HL-60/S4 treated with phorbol 12-myristate 13-acetate at 8.2 ng/mL for 4 days and 3 days (cell line): ENCODE measurements around the gene GRWD1.

Experiments
- in situ Hi-C: fragments of 300-500 bp; cut with MboI; formaldehyde crosslinking; loops from 2 replicates; pipeline ENCODE4 v1.15.0; 2022; ENCODE audit warnings: low sequenced_read_pairs

GRWD1 gene

DNA sequence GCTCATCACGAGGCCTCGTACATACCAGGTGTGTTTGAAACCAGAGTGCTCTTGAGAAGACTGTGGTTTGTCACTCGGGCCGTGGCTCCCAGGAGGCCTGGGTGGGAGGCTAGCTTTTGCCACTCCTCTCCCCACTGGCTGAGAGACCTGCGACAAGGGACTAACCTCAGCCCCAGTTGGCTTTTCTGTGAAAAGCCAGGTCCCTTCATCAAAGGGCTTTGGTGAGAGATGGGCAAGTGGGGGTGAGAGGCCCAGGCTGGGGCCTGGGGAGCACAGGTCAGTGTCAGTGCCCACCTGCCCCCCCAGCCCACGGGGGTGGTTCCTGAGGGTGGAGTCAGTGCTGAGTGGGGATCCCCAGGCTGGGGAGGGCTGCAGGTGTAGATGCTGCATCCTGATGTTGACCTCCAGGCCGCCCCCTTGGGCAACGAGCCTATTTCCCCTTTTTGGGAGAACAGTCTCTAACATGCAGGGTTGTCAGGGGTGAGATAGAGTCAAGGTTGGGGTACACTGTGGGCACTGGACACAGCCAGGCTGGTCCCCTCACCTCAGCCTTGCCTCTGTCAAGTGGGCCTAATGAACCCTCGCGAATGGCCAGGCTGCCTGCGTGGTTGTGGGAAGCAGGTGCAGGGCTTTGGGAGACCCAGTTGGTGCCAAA is 10.3 kb downstream of the GRWD1 start:
- in situ Hi-C loops = no loop called here

DNA sequence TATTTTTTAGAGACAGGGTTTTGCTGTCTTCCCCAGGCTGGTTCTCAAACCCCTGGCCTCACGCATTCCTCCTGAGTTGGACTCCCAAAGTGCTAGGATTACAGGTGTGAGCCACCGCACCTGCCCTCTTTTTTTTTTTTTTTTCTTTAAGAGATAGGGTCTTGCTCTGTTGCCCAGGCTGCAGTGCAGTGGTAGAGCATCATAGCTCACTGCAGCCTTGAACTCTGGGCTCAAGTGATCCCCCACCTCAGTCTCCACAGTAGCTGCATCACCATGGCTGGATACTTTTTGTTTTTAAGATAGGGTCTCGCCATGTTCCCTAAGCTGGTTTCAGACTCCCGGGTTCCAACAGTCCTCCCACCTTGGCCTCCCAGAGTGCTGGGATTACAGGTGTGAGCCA is 11.1 kb downstream of the GRWD1 start:
- in situ Hi-C loops = no loop called here

DNA sequence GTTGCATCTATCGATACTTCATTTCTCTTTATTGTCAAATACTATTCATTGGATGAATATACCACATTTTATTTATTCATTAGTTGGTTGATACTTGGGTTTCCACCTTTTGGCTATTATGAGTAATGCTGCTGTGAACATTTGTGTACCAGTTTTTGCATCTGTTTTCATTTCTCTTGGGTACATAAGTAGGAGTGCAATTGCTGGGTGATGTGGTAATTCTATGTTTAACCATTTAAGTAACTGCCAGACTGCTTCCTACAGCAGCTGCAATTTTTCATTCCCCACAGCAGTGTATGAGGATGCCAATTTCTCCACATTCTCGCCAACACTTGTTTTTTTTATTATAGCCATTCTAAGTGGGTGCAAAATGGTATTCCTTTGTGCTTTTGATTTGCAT is 12.2 kb downstream of the GRWD1 start:
- in situ Hi-C loops = no loop called here

DNA sequence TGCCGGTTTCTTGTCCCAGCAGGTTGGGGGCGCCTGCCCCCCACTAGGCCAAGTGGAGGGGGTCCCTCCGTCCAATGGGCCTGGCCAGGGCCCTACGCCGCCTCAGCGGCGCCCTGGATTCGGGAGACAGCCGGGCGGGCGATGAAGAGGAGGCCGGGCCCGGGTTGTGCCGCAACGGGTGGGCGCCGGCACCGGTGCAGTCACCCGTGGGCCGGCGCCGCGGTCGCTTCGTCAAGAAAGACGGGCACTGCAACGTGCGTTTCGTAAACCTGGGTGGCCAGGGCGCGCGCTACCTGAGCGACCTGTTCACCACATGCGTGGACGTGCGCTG is 15.8 kb downstream of the GRWD1 start:
- in situ Hi-C loops = no loop called here

DNA sequence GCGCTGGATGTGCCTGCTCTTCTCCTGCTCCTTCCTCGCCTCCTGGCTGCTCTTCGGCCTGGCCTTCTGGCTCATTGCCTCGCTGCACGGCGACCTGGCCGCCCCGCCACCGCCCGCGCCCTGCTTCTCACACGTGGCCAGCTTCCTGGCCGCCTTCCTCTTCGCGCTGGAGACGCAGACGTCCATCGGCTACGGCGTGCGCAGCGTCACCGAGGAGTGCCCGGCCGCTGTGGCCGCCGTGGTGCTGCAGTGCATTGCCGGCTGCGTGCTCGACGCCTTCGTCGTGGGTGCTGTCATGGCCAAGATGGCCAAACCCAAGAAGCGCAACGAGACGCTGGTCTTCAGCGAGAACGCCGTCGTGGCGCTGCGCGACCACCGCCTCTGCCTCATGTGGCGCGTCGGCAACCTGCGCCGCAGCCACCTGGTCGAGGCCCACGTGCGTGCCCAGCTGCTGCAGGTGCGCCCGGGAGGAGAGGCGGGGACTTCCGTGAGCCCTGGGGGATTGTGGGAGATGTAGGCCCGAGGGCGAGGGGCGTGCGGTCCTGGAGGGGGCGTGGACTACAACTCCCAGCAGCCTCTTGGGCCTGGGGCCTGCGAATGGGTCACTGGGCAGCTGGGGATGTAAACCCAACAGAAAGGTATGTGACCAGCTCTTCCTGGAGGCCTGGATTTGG is 16.3 kb downstream of the GRWD1 start:
- in situ Hi-C loops = no loop called here

DNA sequence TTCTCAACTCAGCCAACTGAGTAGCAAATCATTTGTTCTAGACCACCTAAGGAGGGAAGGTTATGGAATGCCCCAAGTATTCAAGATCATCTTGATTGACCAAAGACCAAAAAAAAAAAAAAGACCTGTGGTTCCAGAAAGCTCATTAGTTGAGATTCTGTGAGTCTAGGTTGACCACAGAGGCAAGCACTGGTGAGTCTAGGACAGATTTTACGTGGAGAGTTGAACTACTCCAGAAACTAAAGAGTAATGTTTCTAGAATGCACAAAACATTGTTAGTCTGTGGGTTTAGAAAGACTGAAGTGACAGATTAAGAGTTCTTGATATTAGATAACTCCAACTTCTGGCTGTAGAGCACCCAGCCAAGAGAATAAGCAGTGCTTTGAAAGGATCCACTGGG is 19.4 kb downstream of the GRWD1 start:
- in situ Hi-C loops = no loop called here

DNA sequence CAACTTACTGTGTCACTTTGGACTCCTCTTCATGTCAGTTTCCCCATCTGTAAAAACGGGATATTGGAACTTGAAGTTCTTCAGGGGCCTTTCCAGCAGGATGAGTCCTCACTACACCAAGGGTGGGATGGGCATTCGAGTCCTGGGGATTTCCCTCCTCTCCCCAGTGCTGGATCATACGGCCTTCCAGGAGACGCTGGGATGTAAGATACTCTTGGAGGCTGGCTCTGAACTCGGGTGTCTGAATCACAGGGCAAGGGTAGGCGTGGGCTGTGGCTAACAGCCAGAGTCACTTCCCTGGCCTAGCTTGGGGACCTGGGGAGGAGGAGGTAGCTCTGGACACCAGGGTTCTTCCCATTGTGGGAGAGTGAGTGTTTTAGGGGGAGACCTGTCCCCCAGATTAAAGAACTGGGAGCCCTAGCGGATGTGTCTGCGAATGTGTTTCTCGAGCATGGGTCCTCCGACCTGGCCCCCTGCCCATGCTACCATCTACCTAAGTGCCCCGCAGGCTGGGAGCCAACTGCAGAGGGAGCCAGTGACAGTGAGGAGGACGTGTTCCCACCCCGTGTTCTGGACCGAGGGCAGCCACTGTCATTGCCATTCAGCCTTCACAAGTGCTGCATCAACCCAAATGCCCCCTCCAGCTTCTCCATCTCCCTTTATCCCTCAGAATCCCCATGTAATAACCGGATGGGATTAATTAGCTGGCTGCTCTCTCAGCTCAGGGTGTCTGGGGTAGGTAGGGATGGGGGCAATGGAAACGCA is 21.0 kb downstream of the GRWD1 start:
- in situ Hi-C loops = no loop called here

DNA sequence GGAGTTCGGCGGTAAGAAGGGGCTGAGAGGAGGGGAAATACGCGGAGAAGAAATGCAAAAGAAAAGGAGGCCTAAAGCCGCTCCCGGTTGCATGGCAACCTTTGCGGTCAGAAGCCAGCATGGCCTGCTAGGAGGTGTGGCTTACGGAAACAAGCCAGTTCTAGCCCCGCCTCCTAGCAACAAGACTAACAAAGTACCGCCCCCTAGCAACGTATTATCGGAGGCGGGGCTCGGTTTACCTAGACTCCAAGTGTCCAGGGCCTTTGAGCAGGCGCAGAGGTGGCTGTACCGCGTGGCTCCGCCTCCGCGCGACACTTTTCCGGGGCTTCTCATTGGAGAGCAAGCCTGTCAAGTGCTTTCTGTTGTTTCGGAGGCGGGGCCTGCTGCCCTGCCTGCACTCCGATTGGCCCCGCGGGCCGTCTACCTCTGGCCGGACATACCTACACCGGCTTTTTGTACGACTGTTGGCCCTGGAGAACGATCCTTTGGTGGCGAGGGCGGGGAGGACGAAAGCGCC is 23.0 kb downstream of the GRWD1 start:
- in situ Hi-C loops = no loop called here

DNA sequence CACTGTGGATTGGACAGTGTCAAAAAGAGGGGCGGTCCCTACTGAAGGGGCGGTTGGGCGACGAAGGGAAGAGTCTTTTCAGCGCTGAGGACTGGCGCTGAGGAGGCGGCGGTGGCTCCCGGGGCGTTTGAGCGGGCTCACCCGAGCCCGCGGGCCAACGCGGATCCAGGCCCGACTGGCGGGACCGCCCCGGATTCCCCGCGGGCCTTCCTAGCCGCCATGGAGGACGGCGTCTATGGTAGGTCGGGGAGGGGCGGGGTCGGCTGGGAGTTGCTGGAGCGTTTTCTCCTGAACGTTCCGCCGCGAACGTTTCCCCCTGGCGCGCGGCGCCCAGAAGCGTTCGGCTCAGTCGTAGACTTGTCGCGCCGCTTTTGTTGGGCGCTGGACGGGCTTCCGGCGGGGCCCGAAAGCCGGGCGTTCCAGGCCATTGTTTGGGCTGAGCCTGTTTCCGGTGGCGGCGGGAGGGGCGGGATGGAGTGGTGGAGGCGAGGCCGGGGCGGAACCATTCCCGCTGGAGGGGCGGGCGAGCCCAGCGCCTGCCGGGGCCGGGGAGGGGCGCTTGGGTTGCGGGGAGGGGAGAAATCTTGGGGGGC is 23.6 kb downstream of the GRWD1 start, which contains the start of gene CYTH2:
CYTH2 (plus strand) TSS at position 81 of the 593 bp plus-strand sequence; CDS start at position 220, 139 bp downstream.
- in situ Hi-C loops = no loop called here

DNA sequence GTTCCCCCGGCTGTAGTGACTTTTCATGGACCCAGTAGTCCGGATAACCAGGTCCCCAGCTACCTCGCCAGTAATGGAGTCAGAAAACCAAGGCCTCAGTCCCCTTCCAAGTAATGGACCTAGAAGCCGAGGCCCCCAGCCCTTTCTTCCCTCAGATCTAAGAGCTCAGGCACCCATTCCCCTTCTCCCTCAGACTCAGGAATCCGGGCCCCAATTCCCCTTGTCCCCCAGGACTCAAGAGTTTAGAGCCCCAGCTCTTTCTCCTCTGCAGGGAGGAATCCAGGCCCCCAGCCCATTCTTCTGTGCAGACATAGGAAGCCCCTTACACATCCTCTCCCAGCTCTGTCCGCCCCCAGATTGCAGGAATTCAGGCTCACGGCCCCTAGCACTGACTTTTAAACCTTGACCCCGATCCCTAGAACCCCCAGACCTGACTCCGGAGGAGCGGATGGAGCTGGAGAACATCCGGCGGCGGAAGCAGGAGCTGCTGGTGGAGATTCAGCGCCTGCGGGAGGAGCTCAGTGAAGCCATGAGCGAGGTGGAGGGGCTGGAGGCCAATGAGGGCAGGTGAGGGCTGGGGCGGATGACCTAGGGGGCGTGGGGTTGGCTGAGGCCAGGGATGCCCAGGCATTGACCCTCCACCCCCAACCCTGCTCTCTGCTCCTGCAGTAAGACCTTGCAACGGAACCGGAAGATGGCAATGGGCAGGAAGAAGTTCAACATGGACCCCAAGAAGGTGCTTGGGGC is 24.3 kb downstream of the GRWD1 start:
- in situ Hi-C loops = no loop called here

DNA sequence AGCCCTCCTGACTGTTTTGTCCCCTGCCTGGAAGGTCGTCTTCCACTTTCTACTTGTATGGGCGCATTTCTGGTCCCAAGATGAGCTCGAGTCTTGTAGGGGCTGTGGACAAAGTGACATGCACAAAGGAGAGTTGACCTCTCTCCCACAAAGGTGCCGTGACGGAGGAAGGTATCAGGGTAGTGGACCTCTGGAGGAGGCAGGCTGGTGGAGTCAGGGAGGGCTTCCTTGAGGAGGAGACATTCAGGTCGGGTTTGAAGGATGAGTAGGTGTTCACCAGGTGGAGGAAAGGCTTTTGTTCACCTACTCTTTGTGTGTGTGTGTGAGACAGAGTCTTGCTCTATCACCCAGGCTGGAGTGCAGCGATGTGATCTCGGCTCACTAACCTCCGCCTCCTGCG is 25.1 kb downstream of the GRWD1 start:
- in situ Hi-C loops = no loop called here

DNA sequence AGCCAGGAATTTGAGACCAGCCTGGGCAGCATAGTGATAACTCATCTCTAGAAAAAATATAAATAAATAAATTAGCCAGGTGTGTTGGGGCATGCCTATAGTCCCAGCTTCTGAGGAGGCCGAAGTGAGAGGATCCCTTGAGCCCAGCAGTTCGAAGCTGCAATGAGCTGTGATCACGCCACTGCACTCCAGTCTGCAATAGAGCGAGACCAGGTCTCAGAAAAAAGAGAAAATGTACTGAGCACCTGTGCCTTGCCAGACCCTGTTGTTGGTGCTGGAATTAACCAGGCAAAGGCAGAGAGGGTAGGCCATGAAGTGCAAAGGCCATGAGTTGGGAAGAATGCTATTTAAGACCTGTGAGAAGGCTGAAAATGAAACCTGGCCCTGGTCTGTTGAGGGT is 26.1 kb downstream of the GRWD1 start:
- in situ Hi-C loops = no loop called here

DNA sequence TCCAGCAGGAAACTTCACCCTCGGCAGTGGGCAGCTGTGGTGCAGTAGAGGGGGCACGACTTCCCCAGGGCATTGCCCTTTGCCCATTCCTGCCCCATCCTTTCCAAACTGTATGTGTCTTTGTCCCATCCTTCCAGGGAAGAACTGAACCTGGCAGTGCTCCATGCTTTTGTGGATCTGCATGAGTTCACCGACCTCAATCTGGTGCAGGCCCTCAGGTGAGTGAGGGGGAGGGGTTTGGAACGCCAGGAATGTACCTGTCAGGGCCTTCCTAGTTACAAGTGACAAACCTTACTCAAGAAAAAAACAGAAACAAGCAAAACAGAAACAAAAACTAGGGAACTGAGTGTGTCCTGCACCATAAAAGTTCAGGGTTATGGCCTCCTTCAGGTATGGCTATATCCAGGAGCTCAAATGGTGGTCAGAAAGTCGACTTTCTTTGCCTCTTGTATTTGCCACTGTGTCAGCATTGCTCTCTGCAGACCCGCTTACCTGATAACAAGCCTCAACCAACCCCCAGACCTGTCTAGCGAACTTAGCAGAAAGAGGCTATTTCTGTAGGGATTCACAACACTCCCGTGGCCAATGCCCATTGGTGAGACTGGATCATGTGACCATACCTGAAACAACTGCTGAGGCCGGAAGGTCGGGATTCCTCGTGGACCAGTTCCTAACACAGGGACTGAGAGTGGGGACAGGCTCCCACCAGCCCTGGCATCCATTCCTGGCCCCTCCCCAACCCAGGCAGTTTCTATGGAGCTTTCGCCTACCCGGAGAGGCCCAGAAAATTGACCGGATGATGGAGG is 27.6 kb downstream of the GRWD1 start:
- in situ Hi-C loops = no loop called here

DNA sequence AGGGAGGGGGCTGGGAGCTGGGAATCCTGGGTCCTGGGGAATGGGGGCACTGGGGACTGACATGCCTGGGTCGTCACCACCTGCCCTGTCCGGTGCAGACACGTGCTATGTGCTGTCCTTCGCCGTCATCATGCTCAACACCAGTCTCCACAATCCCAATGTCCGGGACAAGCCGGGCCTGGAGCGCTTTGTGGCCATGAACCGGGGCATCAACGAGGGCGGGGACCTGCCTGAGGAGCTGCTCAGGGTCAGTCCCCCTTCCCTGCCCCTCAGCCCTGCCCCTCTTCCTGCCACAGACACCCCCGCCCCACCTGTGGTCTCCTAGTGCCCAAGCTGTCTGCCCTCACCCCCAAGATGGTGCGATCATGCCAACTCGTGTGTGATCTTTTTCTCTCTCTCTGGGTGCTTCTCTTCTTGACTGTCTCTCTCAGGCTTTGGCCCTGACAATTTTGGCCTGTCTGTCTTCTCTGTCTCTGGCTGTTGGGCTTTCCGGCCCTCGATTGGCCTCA is 28.4 kb downstream of the GRWD1 start:
- in situ Hi-C loops = no loop called here

DNA sequence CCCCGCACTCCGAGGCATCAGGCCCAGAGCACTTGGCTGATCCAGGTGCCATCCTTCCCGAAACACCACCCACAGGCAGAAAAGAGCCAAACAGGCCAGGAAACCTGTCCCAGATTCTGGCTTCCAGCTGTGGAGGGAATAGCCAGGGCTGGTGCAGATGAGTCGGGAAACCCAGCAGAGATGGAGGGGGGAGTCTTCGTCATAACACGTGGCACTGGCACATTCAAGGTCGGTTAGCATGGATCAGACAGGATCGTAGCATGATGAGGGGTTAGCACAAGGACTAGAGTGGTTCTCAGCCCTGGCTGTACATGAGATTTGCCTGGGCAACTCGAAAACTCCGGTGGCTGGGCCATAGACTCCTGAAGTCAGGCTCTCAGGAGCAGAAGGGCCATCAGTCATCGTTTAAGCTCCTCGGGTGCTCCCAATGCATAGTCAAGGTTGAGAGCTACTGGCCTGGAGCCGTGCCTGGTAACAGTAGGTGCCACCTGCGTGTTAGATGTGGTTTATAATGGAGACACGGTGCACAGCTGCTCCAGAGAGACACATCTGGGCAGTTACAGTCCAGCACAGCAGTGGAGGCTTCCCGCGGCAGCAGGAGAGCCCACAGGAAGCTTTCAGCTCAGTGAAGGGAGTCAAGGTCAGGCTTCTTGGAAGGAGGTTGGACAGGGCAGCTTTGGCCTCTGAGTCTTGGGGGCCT is 29.7 kb downstream of the GRWD1 start:
- in situ Hi-C loops = no loop called here

DNA sequence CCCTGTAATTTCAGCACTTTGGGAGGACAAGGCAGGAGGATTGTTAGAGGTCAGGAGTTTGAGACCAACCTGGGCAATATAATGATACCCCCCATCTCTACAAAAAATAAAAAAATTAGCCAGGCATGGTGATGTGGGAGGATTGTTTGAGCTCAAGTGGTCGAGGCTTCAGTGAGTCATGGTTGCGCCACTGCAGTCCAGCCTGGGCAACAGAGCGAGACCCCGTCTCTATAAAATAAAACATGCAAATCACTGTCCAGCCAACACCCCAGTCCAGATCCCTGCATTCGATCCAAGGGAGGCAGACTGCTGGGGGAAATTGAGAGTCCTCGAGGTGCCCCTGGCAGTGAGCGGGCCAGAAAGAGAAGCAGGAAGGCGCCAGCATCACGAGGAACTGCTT is 30.4 kb downstream of the GRWD1 start:
- in situ Hi-C loops = no loop called here

DNA sequence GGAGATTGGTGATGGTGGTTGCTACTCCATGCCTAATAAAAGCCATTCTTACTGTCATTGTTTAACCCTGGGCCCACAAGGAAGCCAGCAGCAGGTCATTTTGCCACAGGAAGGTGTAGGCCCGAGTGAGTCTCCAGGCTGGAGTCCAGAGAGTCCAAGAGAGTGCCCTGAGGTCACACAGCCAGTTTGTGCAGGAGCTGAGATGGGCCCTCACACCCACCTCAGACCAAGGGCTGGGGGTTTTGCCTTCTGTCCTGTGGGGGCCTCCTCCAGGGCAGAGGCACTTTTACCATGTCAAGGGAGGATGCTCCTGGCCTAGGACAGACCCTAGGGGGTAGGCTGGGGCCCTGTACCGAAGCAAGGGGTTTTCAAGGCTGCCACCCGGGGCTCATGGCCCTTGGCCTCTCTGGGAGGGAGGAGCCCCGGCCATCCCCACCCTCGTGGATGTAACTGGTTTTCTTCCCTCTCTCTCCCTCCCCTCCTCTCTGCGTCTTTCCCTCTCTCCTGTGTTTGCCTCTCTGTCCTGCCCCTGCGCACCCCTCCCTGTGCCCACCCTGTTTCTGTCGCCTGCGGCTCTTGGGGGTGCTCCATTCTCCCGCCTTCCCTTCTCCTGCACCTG is 31.4 kb downstream of the GRWD1 start:
- in situ Hi-C loops = no loop called here

DNA sequence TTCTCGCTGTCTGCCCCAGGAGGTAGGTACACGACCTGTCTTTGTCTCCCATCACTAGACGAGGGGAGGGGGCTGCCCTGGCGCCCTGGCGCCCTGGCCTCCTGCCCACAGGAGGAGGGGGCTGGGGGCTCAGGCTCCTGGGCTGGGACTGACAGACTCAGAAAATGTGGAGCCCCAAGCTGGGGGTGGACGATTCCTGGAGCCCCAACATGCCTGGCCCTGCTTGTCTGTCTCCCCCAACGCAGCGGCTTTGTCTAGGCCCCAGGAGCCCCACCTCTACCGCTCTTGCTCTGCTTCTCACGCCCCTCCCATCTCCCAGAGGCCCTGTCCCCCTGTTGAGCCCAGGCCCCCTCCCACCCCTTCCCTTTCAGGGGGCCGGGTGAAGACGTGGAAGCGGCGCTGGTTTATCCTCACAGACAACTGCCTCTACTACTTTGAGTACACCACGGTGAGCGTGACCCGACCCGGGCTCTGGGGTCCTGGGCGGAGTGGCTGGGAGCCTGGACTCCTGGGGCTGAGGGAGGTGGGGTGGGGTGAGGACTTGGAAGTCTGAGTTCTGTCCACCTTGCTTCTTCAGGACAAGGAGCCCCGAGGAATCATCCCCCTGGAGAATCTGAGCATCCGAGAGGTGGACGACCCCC is 32.0 kb downstream of the GRWD1 start:
- in situ Hi-C loops = no loop called here
